Measurements from ENCODE around the gene DHX57.

The DHX57 gene, protein sequence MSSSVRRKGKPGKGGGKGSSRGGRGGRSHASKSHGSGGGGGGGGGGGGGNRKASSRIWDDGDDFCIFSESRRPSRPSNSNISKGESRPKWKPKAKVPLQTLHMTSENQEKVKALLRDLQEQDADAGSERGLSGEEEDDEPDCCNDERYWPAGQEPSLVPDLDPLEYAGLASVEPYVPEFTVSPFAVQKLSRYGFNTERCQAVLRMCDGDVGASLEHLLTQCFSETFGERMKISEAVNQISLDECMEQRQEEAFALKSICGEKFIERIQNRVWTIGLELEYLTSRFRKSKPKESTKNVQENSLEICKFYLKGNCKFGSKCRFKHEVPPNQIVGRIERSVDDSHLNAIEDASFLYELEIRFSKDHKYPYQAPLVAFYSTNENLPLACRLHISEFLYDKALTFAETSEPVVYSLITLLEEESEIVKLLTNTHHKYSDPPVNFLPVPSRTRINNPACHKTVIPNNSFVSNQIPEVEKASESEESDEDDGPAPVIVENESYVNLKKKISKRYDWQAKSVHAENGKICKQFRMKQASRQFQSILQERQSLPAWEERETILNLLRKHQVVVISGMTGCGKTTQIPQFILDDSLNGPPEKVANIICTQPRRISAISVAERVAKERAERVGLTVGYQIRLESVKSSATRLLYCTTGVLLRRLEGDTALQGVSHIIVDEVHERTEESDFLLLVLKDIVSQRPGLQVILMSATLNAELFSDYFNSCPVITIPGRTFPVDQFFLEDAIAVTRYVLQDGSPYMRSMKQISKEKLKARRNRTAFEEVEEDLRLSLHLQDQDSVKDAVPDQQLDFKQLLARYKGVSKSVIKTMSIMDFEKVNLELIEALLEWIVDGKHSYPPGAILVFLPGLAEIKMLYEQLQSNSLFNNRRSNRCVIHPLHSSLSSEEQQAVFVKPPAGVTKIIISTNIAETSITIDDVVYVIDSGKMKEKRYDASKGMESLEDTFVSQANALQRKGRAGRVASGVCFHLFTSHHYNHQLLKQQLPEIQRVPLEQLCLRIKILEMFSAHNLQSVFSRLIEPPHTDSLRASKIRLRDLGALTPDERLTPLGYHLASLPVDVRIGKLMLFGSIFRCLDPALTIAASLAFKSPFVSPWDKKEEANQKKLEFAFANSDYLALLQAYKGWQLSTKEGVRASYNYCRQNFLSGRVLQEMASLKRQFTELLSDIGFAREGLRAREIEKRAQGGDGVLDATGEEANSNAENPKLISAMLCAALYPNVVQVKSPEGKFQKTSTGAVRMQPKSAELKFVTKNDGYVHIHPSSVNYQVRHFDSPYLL (N-terminal part only)

GRCh38 chr2:38875576-38876367 lies at the start of gene DHX57, which contains the start of gene MORN2:
DHX57 (minus strand) TSS chr2:38875934; CDS start chr2:38868405, 7,529 bp downstream.
MORN2 (plus strand) TSS chr2:38875976.
- peak; percentile 80 for DNase-seq

DNA sequence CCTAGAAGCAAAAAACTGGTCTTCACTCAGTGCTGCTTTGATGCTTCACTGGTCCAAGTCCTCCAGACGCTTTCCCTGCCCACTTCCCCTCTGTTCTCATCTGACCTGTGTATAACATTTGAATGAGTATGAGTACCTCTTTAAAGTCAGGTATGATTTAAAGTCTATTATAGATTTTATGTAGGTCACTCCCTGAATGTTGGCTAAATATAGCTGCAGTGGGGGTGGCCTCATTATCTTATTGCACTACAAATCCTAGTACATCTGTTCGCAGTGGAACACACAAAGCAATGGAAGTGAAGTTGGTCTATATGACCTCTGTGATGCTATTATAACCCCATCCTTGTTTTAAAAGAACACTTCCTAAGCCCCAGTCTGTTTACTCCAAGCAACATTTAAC lies 47.2 kb upstream of the DHX57 start:
- DNase-seq: no peak

DNA sequence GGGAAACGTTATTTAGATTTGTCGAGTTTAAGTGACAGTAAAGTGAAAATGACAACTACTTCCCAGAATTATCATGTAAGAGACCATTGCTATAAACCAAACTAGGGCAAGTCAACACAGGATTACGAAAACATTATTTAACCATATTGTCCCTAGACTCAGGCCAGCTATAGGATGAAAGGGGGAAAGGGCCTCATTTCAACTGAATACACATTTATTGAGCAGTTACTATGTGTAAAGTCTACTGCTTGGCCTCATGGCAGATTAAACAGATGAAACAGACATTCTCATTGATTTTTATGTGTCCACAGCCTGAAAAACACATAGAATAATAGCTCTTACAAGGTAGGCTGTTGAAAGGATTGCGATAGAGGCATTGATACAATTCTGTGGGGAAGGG lies 46.7 kb upstream of the DHX57 start:
- DNase-seq: no peak

DNA sequence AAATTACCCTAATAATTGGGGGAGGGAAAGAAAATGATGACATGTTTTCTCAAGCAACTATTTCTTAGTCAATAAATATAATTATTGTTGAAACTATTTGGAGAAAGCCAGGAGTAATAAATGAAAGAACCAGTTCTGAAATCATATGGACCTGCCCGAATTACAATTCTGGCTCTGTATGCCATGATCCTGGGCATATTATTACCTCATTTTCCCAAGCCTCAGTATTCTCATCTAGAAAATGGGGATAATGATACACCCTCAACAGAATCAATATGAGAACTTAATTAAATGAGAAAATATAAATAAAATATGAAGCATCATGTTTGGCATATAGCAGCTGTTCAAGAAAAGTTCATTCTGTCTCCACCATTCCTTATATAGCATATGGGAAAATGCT lies 36.9 kb upstream of the DHX57 start:
- DNase-seq: no peak

GRCh38 chr2:38911191-38911590 lies 35.5 kb upstream of the DHX57 start:
- DNase-seq: no peak

- DNase-seq: no peak
Measured at GRCh38 chr2:38909872-38910271, 34.1 kb upstream of the DHX57 start.

- no peak for DNase-seq
Measured at GRCh38 chr2:38907743-38908562, 32.2 kb upstream of the DHX57 start.

DNA sequence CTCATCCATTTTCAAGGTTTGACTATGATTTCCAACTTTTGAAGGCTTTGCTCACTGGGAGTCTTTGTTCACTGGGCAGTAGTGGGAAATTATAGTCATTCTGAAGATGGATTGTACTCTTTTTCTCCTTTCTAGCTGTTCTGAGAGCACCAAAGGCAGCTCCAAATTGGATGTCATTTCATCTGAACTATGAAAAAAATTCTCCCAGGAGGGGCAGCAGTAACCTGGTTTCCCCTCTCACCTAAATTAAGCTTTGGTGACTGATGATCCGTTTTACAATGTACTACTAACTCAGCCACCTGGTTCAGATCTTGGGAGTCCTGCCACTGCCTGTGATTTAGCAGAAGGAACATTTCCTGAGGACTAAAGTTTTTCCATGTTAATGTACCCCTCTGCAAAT lies 31.5 kb upstream of the DHX57 start:
- no peak for DNase-seq

- no peak for DNase-seq
Measured at GRCh38 chr2:38905251-38905650, 29.5 kb upstream of the DHX57 start.

DNA sequence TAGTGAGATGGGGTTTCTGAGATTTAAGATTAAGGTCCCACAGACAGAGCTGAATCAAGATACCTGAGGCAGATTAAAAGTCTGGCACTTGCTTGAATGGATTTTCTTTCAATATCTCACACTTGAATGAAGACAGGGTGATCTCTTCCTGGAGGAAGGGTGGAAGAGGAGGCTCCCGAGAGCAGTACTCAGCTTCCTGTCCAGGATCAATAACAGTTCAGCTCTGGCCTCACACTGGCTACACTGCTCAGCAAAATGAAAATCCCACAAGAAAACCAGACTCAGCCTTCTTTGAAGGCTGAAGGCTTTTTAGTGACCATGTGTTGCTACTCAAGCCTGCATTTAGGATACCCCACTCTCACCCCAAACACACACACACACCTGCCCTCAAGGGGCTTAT lies 25.0 kb upstream of the DHX57 start:
- DNase-seq: no peak

- no peak for DNase-seq
Measured at GRCh38 chr2:38898256-38898655, 22.5 kb upstream of the DHX57 start.

- no peak for DNase-seq
Measured at GRCh38 chr2:38892819-38893218, 17.1 kb upstream of the DHX57 start.

GRCh38 chr2:38889575-38889974 lies 13.8 kb upstream of the DHX57 start, which contains the start of gene ARHGEF33:
ARHGEF33 (plus strand) TSS chr2:38889875; CDS start chr2:38919448, 29,573 bp downstream.
- DNase-seq: no peak

GRCh38 chr2:38889045-38889444 lies 13.3 kb upstream of the DHX57 start:
- DNase-seq: no peak

- no peak for DNase-seq
Measured at GRCh38 chr2:38887902-38888554, 12.3 kb upstream of the DHX57 start.

GRCh38 chr2:38887347-38887746 lies 11.6 kb upstream of the DHX57 start:
- DNase-seq: no peak

- no peak for DNase-seq
Measured at GRCh38 chr2:38886063-38886462, 10.3 kb upstream of the DHX57 start.

GRCh38 chr2:38876407-38876806 lies 673 bp upstream of the DHX57 start:
- DNase-seq: no peak

- DNase-seq: no peak
Measured at GRCh38 chr2:38875227-38875575, 533 bp downstream of the DHX57 start.

- DNase-seq: no peak
Measured at GRCh38 chr2:38873763-38874162, 2.0 kb downstream of the DHX57 start.

DNA sequence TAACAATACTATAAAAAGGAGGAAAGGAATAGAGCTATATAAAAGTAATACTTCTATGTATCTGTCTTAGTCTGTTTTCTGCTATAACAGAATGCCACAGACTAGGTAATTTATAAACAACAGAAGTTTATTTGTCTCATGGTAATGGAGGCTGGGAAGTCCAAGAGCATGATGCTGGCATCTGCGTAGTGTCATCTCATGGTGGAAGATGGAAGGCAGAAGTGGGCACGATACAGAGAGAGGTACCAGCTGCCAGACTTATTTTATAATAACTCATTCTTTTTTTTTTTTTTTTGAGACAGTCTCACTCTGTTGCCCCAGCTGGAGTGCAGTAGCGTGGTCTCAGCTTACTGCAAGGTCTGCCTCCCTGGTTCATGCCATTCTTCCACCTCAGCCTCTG lies 4.3 kb downstream of the DHX57 start:
- no peak for DNase-seq
